Caco-2 (cell line): ENCODE measurements around the gene RAMP3. TPM values are rescaled to one million over a fixed set of nuclear protein-coding genes. Genes with fewer than 3 reads are reported as not detected.

Experiments
- BruUV-seq: library from RNA; stranded (reverse); fragments of 400-500 nt; replicated peaks from 2 replicates; lab custom pipeline; 2021; lab: Mats Ljungman, UMichigan
- CTCF ChIA-PET: fragments of 300-600 bp; sonication (Branson Sonifier 250); formaldehyde crosslinking; loops from one replicate; lab custom pipeline; 2022; ENCODE audit warnings: antibody characterized with exemption; lab: Charles Lee
- POLR2A ChIA-PET: fragments of 300-600 bp; sonication (Branson Sonifier 250); formaldehyde crosslinking; loops from one replicate; lab custom pipeline; 2022; ENCODE audit warnings: antibody characterized with exemption; lab: Charles Lee
- DNase-seq, 2 experiments: peaks; one replicate each; pipeline versions ENCODE4 v3.0.0 to v3.0.0-alpha.2; 2020 to 2022
- H3K27me3 ChIP-seq: replicated peaks from 2 replicates; pipeline ENCODE4 v1.6.0; 2011; ENCODE audit warnings: low read length; ENCODE audit not compliant: control insufficient read depth, insufficient read depth
- H3K36me3 ChIP-seq: 2 replicates; pipeline ENCODE4 v1.5.1; 2011; ENCODE audit warnings: low read length; ENCODE audit not compliant: control insufficient read depth, insufficient read depth
- H3K4me1 ChIP-seq: fragments of 250-450 bp; sonication (Bioruptor Pico); 2 replicates; pipeline ENCODE4 v1.5.1; 2020; ENCODE audit warnings: mild to moderate bottlenecking
- H3K4me3 ChIP-seq: 2 replicates; pipeline ENCODE4 v1.5.1; 2011; ENCODE audit warnings: low read depth, mild to moderate bottlenecking, control low read depth, low read length
- H3K9me3 ChIP-seq: fragments of 250-450 bp; sonication (Bioruptor Pico); 2 replicates; pipeline ENCODE4 v1.5.1; 2020; ENCODE audit warnings: mild to moderate bottlenecking, moderate library complexity
- H3K27ac Mint-ChIP-seq: one replicate; pipeline ENCODE4 v1.8.0; 2022; ENCODE audit warnings: mixed read lengths; ENCODE audit not compliant: unreplicated experiment
- H3K27me3 Mint-ChIP-seq: one replicate; pipeline ENCODE4 v1.8.0; 2022; ENCODE audit warnings: mixed read lengths; ENCODE audit not compliant: insufficient read depth, unreplicated experiment
- H3K36me3 Mint-ChIP-seq: one replicate; pipeline ENCODE4 v1.8.0; 2022; ENCODE audit warnings: mild to moderate bottlenecking, mixed read lengths; ENCODE audit not compliant: insufficient read depth, unreplicated experiment
- H3K4me1 Mint-ChIP-seq: one replicate; pipeline ENCODE4 v1.8.0; 2022; ENCODE audit warnings: low read depth, mixed read lengths; ENCODE audit not compliant: unreplicated experiment
- H3K4me3 Mint-ChIP-seq: one replicate; pipeline ENCODE4 v1.8.0; 2022; ENCODE audit warnings: mild to moderate bottlenecking, moderate library complexity, mixed read lengths; ENCODE audit not compliant: unreplicated experiment
- H3K9me3 Mint-ChIP-seq: one replicate; pipeline ENCODE4 v1.8.0; 2022; ENCODE audit warnings: mixed read lengths; ENCODE audit not compliant: unreplicated experiment
- intact Hi-C: fragments of 100-400 bp; cut with micrococcal nuclease; formaldehyde crosslinking; loops from one replicate; pipeline ENCODE4 v1.10.0; 2022; ENCODE audit not compliant: unreplicated experiment
- total RNA-seq: library from RNA; stranded (reverse); gene quantifications from 2 replicates; pipeline ENCODE4 v1.2.3, GENCODE V29; 2022
- TF ChIP-seq, protein P1 (sequence below), 2 experiments: fragments of 200-600 bp in 1 of 2; IDR thresholded peaks; 1 replicate in 1 of 2; 2 replicates in 1 of 2; pipeline versions ENCODE4 v1.5.1 to v1.8.0; 2011 to 2022; ENCODE audit warnings: antibody characterized with exemption in 1 of 2, control low read depth in 1 of 2, inconsistent platforms in 1 of 2, low read depth in 1 of 2, low read length in 1 of 2, mild to moderate bottlenecking in 1 of 2, moderate library complexity in 1 of 2; ENCODE audit not compliant: insufficient read depth in 1 of 2, severe bottlenecking in 1 of 2, unreplicated experiment in 1 of 2

Gene RAMP3
- total RNA-seq, 1 experiment from 2014 or later: not detected

DNA sequence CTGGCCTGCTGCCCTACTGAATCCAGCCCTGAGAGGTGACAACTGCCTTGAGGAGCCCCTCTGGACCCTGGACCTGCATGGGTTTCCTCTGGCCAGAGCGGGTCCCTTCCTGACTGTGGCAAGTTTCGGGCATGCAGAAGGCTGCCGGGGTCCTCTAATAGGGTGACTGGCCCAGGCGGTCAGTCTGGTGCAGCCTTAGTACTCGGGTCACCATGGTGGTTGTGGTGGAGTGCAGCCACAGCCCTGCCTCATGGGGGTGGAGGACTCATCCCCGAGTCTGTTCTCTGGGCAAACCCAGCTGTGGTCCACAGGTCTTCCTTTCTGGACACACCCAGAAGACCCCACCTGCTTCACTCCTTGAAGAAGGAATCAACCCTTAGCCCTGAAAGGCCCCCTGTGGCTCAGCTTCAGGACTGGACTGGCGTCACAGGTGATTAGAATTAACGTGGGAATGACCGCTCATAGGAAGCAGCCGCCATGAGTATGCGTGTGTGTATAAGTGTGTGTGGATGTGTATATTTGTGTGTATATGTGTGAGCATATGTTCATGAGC lies 28.7 kb downstream of the RAMP3 start:
- no peaks in the 10 kb centered on the region for H3K27me3 ChIP-seq
- H3K36me3 ChIP-seq: no peaks in the 10 kb centered on the region
- ChIA-PET POLR2A (no interaction called here), CTCF (no interaction called here)
- no peaks in the 10 kb centered on the region for H3K9me3 Mint-ChIP-seq
- H3K27ac Mint-ChIP-seq: no peak overlapping the region
- no peaks in the 10 kb centered on the region for H3K4me1 Mint-ChIP-seq
- H3K4me3 ChIP-seq: no peak overlapping the region
- H3K9me3 ChIP-seq: no peaks in the 10 kb centered on the region
- no peak for DNase-seq
- H3K27me3 Mint-ChIP-seq: peaks cover 14% of the 10 kb centered on the region
- H3K4me3 Mint-ChIP-seq: no peak overlapping the region
- no peaks in the 10 kb centered on the region for H3K4me1 ChIP-seq
- intact Hi-C loops: no loop called here
- TF ChIP-seq, protein P1, sequence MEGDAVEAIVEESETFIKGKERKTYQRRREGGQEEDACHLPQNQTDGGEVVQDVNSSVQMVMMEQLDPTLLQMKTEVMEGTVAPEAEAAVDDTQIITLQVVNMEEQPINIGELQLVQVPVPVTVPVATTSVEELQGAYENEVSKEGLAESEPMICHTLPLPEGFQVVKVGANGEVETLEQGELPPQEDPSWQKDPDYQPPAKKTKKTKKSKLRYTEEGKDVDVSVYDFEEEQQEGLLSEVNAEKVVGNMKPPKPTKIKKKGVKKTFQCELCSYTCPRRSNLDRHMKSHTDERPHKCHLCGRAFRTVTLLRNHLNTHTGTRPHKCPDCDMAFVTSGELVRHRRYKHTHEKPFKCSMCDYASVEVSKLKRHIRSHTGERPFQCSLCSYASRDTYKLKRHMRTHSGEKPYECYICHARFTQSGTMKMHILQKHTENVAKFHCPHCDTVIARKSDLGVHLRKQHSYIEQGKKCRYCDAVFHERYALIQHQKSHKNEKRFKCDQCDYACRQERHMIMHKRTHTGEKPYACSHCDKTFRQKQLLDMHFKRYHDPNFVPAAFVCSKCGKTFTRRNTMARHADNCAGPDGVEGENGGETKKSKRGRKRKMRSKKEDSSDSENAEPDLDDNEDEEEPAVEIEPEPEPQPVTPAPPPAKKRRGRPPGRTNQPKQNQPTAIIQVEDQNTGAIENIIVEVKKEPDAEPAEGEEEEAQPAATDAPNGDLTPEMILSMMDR (IDR thresholded peaks at IDR 0.05; ENCODE audit: insufficient read depth in 1 of 2, low read depth in 1 of 2, low read length in 1 of 2, severe bottlenecking in 1 of 2, unreplicated experiment in 1 of 2): no peak
- no peaks in the 10 kb centered on the region for H3K36me3 Mint-ChIP-seq
- BruUV-seq: no TSS peak

DNA sequence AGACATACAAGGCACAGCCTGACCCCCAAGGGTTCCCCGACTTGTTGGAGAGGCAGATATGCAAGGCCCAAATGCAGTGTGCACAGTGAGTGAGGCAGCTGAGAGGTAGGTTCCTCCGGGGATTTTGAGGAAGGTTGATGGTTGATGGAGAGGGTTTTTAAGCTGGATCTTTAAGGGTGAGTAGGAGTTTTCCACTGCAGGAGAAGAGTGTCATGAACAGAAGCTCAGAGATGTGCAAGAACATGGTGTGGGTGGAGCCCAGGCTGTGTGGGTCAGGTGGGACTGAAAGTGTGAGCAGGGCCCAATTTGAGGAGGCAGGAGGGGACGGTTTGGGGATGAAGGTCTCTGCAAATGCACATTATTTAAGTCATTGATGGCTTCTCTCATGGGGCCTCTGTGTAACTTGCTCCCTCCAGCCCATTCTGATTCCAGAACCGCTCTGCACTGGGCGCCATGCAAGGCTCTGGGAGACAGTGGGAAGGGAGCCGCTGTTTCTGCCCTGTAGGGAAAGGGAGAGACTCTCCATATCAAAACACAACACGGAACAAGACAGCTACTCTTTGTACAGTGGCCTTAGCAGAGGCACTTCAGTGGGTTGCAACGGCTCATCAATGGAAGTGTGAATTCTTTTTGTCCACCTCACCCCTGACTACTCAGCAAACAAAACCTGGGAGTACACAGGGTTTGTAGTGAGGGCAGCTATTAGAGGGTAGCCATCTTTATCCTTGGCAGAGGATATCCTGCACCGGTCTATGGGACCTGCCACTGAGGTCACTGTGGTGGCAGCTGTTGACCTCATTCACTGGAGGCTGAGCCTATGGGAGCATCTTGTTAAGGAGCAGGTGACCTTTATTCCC lies 29.7 kb downstream of the RAMP3 start:
- Mint-ChIP-seq H3K36me3 (no peaks in the 10 kb centered on the region), H3K27ac (no peak overlapping the region), H3K4me3 (no peak overlapping the region), H3K9me3 (no peaks in the 10 kb centered on the region), H3K27me3 (peaks cover 20% of the 10 kb centered on the region), H3K4me1 (no peaks in the 10 kb centered on the region)
- Histone ChIP-seq H3K36me3 (no peaks in the 10 kb centered on the region), H3K4me1 (no peaks in the 10 kb centered on the region), H3K9me3 (no peaks in the 10 kb centered on the region), H3K27me3 (no peaks in the 10 kb centered on the region), H3K4me3 (no peak overlapping the region)
- DNase-seq: no peak
- BruUV-seq: no TSS peak
- intact Hi-C loops: no loop called here
- POLR2A ChIA-PET: no interaction called here
- TF ChIP-seq, protein P1 (IDR thresholded peaks at IDR 0.05; ENCODE audit: insufficient read depth in 1 of 2, low read depth in 1 of 2, low read length in 1 of 2, severe bottlenecking in 1 of 2, unreplicated experiment in 1 of 2): no peak
- CTCF ChIA-PET: no interaction called here

DNA sequence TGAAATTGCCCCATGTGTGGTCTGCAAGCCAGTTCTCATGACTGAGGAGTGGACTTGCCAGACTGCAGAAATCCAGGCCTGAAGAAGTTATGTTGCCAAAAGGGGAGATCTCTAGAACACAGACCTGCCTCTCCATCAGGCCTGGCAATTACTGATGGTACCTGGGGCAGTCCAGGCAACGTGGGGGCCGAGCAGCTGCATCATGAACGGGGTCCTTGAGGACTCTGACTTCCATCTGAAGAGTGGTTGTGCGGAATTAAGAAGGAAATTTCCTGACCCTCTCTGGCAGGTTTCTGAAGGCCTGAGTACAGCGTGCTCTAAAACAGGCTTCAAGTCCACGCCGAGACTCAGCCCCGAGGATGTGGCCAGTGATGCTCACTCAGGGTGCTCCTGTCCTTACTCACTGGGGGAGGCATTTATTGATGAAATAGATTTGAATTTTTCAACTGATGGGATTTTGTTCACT lies 30.4 kb downstream of the RAMP3 start:
- Histone ChIP-seq H3K4me1 (no peaks in the 10 kb centered on the region), H3K4me3 (no peak overlapping the region), H3K9me3 (no peaks in the 10 kb centered on the region), H3K27me3 (no peaks in the 10 kb centered on the region), H3K36me3 (no peaks in the 10 kb centered on the region)
- peaks cover 24% of the 10 kb centered on the region for H3K27me3 Mint-ChIP-seq
- intact Hi-C loops: no loop called here
- TF ChIP-seq, protein P1 (IDR thresholded peaks at IDR 0.05; ENCODE audit: insufficient read depth in 1 of 2, low read depth in 1 of 2, low read length in 1 of 2, severe bottlenecking in 1 of 2, unreplicated experiment in 1 of 2): no peak
- H3K9me3 Mint-ChIP-seq: no peaks in the 10 kb centered on the region
- ChIA-PET CTCF (no interaction called here), POLR2A (no interaction called here)
- H3K4me3 Mint-ChIP-seq: no peak overlapping the region
- no TSS peak for BruUV-seq
- H3K4me1 Mint-ChIP-seq: no peaks in the 10 kb centered on the region
- no peaks in the 10 kb centered on the region for H3K36me3 Mint-ChIP-seq
- no peak overlapping the region for H3K27ac Mint-ChIP-seq
- no peak for DNase-seq
